Measurements from ENCODE around the gene CDH4. TPM values are rescaled to one million over a fixed set of nuclear protein-coding genes. Genes with fewer than 3 reads are reported as not detected.

Gene CDH4
- total and polyA plus RNA-seq, 2 of the 8 experiments (the other 6 are each of a cell fraction or from before 2014, with no cell fraction given), result 4.3 to 7.9 TPM

DNA sequence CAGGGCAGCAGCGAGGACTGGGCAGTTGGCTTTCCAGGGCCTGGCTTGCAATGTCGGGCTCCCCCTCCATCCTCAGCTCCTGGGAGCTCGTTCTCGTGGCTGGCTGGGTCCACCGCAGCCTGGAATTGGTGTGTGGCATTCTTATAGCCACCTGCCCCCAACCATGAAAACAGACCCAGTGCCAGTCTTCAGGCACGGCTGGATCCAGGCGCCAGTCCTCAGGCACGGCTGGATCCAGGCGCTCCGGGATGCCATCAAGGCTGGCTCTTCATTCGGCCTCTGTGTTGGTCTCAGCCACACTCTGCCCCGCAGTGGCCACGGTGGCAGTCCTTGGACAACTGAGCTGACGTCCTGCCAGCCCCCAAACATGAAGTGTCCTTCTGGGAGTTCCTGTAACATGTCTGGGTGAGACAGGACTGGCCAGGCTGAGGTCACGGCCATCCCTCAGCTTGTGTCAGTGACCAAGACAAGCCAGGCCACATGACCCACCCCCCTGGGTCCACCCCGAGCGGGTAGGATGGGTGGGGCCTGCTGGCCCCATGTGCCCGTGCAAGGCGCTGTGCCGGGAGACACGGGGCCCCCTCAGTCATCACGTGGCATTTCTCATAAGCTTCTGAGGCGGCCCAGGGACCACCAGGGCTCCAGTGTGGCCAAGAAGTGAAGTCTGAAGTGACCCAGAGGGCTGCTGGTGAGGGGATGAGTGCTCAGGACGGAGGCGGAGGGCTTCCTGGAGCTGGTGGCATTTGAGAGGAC, 714.6 kb downstream of the CDH4 start:
- Histone ChIP-seq H3K4ac (replicated peaks; ENCODE audit: insufficient read length, low read depth, low read length) (no peak overlapping the region), H2BK20ac (ENCODE audit: low read length) (no peak overlapping the region), H3K23me2 (ENCODE audit: low read depth, low read length) (no peaks in the 10 kb centered on the region; the same call in 1 of the 2 replicates), H4K20me1 (replicated peaks in 1 of 2; ENCODE audit: control insufficient read depth in 1 of 2, insufficient read depth in 2 of 2, low read length in 2 of 2) (no peaks in the 10 kb centered on the region), H3K9ac (replicated peaks in 1 of 4; ENCODE audit: extremely low read depth in 1 of 4, low read depth in 3 of 4, low read length in 3 of 4) (no peak overlapping the region), H3K14ac (ENCODE audit: insufficient read length) (no peak overlapping the region), H4K8ac (ENCODE audit: extremely low read depth, insufficient read depth, low read length) (peak overlapping the region; percentile 12; the same call in 1 of the 2 replicates), H3K36me3 (ENCODE audit: control insufficient read depth in 2 of 4, insufficient read depth in 4 of 4, low read length in 3 of 4) (no peaks in the 10 kb centered on the region), H3K4me1 (replicated peaks in 1 of 4; ENCODE audit: control insufficient read depth in 3 of 4, insufficient read depth in 4 of 4, low read length in 3 of 4) (peaks cover 0 to 10% (median 3%) of the 10 kb centered on the region in 4 experiments; a peak in 4 of 7 replicates), H3K18ac (ENCODE audit: extremely low read depth, low read length) (no peak overlapping the region; the same call in 1 of the 2 replicates), H3K79me2 (ENCODE audit: control insufficient read depth in 1 of 2, insufficient read depth in 2 of 2, low read length in 2 of 2) (no peaks in the 10 kb centered on the region), H3K9me3 (ENCODE audit: insufficient read depth in 2 of 2, low read depth in 1 of 2, low read length in 1 of 2) (no peaks in the 10 kb centered on the region), H3K27ac (ENCODE audit: low read depth, low read length) (no peak overlapping the region), H4K5ac (ENCODE audit: insufficient read length, low read depth, low read length) (no peak overlapping the region), H2AK5ac (ENCODE audit: low read depth, low read length) (no peak overlapping the region), H2BK5ac (ENCODE audit: low read depth, low read length) (no peak overlapping the region; the same call in 1 of the 2 replicates), H2BK120ac (replicated peaks; ENCODE audit: low read depth, low read length) (no peak overlapping the region), H2AFZ (ENCODE audit: low read length) (no peak overlapping the region), H3K79me1 (ENCODE audit: low read depth, low read length) (no peaks in the 10 kb centered on the region), H3K27me3 (replicated peaks in 1 of 4; ENCODE audit: control insufficient read depth in 3 of 4, extremely low read depth in 1 of 4, insufficient read depth in 3 of 4, low read length in 3 of 4) (no peaks in the 10 kb centered on the region; a peak in 2 of 7 replicates), H4K91ac (replicated peaks; ENCODE audit: insufficient read length, low read length) (no peak overlapping the region), H3K4me3 (ENCODE audit: extremely low read depth in 1 of 4, insufficient read depth in 2 of 4, low read depth in 3 of 4, low read length in 4 of 4) (no peak overlapping the region), H3K4me2 (ENCODE audit: insufficient read depth in 1 of 2, low read depth in 2 of 2, low read length in 2 of 2) (no peak overlapping the region), H3K56ac (replicated peaks; ENCODE audit: insufficient read length, low read depth, low read length) (peak overlapping the region; percentile 2), H2BK12ac (ENCODE audit: low read depth, low read length) (no peak overlapping the region), H3K23ac (ENCODE audit: insufficient read length) (no peak overlapping the region), H2BK15ac (ENCODE audit: low read length) (no peak overlapping the region)
- POLR2A ChIA-PET (ENCODE audit: partially characterized antibody), result interaction anchor here (1.3 kb wide), 1 partner anchor 100 kb away, joined by 4 read pairs; the partner anchor contains the start of gene TAF4
- 90% methylated on average over 23 of the region's 25 CpGs; no CpG with 5 or more reads in 1 of the 2 experiments for WGBS, 2 experiments (ENCODE audit: extremely low coverage in 1 of 2, insufficient coverage in 1 of 2, insufficient read length in 1 of 2, insufficient replicate concordance in 2 of 2, low coverage in 1 of 2, low lambda C conversion rate in 2 of 2, missing lambda C conversion rate in 1 of 2)
- FAIRE-seq (no peak), DNase-seq (ENCODE audit: low read depth in 1 of 2, low spot score in 2 of 2) (peak in 1 of 2 experiments; percentile 45)
- TF ChIP-seq BACH1 (IDR thresholded peaks at IDR 0.05; ENCODE audit: low read length), result no peak; the same call in 1 of the 2 replicates
- no peak for TF ChIP-seq SIRT6 (IDR thresholded peaks at IDR 0.05; ENCODE audit: low read length)
- 0 out of 4 replicates have a peak, but pooled peaks of 1 of the 2 experiments have one; percentile 10 for TF ChIP-seq HDAC2 (IDR thresholded peaks at IDR 0.05; ENCODE audit: borderline replicate concordance in 1 of 2, low read depth in 2 of 2, low read length in 2 of 2)
- CTCF ChIA-PET (ENCODE audit: partially characterized antibody), result interaction anchor here (0.5 to 1.7 kb wide), 5 partner anchors 9 to 505 kb away, joined by 3 to 6 read pairs (median 3); no protein-coding TSS in a partner anchor

All from H1 (cell line).